GM18526 (cell line): ENCODE measurements around the gene CCNQ.

Experiments used
- POLR2A ChIP-seq: IDR thresholded peaks from 3 replicates; pipeline ENCODE4 v1.6.1; 2011; ENCODE audit not compliant: insufficient read length; ENCODE audit errors: extremely low read depth

The CCNQ gene

DNA sequence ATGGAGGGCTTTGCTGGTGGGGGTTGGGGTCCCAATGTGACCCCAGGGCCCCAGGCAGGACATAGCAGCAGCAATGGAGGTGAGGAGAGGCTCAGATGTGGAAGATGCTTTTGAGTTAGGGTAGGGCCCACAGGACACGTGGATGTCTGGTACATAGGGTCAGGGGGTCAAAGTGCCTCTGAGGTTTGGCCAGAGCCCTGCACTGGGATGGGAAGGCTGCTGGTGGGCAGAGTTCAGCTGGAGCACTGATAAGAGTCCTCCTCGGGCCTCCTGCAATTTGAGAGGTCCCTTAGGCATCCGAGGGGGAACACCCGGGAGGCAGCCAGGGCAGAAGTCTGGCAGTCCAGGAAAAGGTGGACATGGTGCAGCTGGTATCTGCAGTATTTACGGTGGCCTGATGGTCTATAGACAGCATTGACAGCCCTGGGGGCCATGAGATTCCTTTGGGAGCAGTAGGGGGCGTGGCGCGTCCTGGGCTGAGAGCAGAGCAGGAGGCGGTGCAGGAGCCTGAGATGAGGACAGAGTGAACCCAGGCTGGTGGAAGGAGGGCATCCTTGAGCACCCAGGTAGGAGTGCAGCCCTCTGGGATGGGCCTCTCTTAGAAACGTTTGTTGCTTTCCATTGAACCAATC, 22.6 kb downstream of the CCNQ start:
- TF ChIP-seq POLR2A = no peak

DNA sequence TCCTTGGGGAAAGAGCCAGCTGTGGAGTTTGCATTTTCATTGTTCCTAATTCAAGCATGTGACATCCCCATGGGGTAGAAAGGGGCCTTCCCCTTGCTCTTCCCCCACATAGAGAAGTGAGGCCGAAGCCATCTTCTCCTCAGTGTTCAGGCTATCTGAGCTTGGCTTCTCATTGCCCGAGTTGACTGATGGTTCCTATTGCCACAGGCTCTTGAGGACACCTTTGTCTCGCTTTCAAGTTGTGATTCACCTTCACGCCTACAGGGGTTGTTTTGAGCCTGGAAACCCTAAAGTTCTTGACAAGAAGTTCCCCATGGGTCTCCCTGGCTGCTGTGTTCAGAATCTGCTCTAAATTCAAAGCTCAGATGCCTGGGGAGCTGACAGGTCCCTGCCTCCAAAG, 25.0 kb downstream of the CCNQ start:
- no peak for TF ChIP-seq POLR2A

DNA sequence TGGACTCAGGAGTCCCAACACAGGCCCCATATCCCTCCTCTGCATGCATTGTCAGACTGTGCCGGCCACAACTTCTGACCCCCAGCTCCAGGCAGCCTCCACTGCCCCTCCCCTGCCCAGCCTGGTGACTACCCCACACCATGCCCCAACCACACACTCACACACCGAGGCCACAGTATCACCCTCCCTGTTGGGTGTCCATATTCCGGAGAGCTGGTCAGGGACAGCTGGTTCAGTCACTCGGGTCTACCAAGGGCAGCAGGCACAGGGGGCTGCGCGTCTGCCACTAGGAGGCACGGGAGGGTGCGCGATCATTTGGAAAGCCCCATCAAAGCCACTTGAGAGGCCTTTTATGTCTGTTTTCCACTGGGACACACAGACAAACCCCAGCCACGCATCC, 26.3 kb downstream of the CCNQ start:
- no peak for TF ChIP-seq POLR2A

DNA sequence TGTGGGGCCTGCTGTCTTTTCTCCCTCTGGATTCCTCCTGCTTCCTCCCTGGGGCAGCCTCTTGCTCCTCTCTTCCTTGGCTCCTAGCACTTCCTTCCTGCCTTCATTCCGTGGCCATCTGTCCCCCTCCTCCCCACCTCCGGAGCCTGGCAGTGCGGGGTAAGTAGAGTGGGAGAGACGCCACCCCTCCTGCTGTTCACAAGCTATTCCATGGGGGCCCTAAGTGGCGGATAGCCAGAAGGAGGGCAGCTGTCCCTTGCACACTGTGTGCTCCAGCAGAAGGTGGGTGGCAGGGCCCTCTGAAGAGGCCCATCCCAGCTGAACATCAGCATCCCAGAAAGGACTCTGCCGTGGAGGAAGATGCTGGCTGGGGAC, 27.4 kb downstream of the CCNQ start:
- TF ChIP-seq POLR2A = no peak

DNA sequence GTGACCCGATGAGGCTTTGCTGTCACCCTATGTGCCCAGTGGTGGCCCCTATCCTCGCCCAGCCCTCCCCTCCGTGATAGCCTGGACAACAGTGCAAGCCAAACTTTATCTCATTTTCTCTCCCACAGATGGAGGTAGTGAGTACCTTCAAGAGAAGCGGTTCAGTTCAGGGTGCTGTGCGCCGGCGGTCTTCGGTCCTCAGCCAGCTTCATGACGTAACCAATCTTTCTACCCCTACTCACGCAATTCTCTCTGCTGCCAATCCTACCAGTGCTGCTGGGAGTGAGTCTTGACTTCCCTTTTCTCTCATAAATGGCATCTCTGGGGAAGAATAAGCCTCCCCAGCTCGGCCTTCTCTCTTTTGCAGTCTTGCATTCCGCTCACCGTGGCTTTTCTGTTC, 29.5 kb downstream of the CCNQ start:
- no peak for TF ChIP-seq POLR2A

DNA sequence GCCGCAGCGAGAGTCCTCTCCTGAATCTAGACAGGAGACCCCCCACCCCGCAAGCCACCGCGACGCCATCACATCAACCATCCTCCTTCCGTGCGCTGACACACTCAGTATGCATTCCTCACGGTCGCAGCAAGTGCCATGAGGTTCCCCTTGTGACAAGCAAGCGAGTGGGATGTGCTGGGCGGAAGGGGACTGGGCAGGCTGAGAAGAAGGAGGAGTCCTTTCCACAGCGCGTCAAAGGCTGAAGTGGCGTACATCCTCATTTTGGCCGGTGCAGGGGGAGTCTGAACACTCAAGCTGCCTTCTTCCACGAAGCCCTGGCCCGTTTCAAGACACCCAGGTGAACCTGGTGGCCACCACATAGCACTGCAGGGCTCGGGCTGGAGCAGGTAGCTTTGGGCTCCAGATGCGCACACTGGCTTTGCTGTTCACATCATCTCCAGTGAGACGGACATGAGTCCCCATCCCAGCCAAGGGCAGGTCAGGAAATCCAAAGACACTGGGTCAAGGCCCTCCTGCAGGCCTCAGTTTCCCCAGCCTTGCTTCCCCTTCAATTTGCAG, 30.4 kb downstream of the CCNQ start:
- TF ChIP-seq POLR2A = no peak

DNA sequence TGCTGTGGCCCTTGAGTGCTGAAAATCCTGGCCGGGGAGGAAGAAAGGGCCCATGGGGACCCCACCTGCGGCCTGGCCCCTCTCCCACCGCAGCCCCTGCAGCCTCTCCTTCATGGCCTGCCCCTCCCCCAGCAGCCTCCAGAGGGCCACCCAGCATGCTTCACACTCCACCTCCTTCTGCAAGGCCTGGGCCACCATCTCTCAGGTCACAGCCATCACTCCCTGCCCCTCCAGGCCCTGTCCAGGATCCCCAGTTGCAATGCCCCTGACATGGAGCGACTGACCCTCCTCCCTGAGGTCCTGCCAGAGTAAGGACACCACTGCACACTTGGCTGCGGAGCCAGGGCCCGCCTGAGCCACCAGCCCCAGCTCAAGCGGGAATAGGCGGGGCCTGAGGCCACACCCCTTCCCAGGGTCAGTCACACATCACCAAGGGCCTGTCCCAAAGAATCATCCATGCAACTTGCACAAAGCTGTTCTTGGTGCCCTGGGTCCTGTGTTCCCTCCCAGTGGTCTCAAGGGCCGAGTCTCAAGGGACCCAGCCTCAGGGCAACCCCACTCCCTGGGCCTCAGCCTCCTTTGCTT, 32.9 kb downstream of the CCNQ start:
- no peak for TF ChIP-seq POLR2A

DNA sequence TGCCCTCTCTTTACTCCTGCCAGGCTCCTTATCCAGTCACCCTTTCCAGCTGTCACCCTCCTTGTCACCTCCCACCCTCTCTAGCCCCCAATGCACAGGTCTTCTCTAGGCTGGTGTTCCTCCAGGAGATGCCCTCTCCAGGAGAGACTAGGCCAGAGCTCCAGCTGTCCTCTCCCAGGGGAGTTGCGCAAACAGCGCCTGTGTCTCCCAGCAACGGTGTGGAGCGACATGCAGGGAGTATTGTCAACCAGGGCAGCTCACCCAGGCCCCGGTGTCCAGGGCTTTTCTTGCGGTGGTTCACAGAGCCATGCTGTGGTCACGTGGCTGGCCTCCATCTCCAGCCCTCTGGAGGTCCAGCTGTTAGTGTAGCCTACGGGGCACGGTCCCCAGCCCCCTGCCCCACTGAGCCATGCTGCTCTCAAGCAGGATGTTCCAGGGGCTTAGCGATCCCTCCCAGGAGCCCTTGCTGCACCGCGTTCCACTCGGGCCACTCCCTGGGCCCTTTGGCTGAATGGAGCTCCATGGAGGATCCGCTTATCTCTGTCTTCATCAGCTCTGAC, 34.8 kb downstream of the CCNQ start:
- TF ChIP-seq POLR2A = no peak

DNA sequence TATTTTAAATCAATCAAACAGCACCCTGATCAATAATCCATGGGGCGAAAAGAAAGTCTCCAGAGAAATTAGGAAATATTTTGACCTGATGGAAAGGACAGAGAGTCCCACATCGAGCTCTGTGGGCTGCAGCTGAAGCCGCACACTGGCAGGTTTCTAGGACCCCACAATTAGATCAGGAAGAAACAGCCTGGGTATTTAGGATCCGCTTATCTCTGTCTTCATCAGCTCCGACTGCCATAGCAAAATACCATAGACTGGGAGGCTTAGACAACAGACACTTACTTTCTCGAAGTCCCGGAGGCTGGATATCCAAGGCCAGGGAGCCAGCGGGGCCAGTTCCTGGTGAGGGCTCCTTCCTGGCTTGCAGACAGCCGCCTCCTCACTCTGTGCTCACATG, 36.4 kb downstream of the CCNQ start:
- TF ChIP-seq POLR2A = no peak

DNA sequence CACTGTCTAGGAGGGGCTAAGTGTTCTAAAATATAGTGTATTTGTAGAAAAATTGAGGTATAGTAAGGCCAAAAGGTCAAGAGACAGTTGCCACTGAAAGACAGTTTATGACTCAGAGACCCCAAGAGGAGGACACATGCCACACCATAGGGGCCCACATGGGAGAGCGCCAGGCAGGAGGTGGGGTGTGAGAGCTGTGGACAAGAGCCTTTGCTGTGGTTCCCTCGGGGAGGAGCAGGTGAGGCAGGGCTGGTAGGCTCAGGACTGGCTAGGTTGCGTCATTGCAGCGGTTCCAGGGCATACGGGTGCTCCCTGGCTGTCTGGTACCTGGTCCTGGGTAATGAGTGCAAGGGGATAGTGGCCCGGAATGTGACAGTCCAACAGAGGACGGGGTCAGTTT, 37.6 kb downstream of the CCNQ start:
- no peak for TF ChIP-seq POLR2A

DNA sequence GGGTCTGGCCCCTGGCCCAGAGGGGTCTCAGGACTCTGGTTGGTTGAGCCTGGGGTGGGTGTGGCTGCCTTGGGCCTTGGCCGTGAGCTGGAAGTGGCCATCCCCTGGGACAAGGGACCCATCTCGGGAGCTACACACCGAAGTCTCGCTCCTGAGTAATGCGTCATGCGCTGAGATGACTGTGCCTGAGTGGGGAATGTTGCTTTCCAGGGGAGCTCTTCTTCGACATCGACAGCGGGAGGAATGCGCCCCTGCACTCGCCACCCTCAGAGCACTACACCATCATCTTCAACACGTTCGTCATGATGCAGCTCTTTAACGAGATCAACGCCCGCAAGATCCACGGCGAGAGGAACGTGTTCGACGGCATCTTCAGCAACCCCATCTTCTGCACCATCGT, 38.5 kb downstream of the CCNQ start:
- no peak for TF ChIP-seq POLR2A

DNA sequence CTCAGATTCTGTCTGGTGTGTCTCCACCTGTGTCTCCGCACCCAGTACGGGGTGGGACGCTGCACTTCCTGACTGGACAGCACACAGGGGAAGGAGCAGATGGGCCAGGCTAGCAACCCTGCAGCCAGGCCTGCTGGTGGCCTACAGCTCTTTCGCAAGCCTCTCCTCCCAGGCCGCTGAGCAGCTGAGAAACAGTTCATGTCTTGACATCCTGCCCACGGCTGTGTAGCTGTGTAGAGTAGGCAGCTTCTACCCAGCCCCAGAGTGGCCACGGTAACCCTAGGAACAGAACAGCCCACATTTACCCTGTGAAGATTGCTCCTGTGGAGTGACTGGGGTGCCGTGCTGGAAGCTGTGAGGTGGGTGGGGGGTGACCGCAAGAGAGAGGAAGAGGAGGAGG, 38.9 kb downstream of the CCNQ start:
- no peak for TF ChIP-seq POLR2A

DNA sequence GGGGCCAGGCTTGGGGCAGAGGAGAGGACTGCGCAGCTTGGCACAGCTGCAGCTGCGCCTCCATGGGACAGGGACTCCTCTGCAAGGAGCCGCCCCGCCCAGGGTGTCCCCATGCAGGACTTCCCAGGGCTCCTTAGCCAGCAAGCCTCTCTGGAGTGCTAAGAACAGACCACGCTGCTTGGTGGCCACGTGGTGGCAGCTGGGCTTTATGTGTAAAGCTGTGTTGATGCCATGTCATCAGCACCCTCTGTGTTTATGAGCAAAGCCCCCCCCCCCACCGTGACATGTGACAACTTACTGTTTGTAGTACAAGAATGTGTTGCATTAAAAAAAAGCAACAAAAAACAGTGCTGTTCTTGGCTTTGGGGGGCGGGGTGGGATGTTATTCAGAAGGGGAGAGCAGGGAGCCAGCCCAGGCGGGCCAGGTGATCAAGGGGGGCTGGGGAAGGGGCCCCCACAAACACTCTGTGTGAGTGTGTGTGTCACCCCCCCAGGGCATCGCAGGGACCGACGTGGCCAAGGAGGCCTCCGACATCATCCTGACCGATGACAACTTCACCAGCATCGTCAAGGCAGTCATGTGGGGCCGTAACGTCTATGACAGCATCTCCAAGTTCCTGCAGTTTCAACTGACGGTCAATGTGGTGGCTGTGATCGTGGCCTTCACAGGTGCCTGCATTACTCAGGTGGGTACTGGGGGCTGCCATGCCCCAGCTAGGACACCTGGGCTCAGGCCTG, 41.2 kb downstream of the CCNQ start:
- TF ChIP-seq POLR2A = no peak

DNA sequence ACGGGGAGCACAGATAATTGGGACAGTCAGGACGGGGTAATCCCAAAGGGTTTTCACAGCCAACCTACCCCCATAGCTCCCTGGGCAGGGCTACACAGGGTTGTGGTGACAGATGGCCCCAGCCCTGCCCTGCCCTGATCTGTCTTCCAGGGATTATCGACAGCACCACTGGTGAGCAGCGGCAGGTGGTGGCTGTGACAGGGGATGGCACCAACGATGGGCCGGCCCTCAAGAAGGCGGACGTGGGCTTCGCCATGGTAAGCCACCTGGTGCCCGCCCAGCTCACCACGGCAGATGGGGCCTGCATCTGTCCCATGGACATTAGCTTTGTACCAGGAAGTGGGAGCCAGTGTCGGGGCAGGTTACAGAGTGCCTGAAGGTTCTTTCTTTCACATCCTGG, 42.2 kb downstream of the CCNQ start:
- TF ChIP-seq POLR2A = no peak

DNA sequence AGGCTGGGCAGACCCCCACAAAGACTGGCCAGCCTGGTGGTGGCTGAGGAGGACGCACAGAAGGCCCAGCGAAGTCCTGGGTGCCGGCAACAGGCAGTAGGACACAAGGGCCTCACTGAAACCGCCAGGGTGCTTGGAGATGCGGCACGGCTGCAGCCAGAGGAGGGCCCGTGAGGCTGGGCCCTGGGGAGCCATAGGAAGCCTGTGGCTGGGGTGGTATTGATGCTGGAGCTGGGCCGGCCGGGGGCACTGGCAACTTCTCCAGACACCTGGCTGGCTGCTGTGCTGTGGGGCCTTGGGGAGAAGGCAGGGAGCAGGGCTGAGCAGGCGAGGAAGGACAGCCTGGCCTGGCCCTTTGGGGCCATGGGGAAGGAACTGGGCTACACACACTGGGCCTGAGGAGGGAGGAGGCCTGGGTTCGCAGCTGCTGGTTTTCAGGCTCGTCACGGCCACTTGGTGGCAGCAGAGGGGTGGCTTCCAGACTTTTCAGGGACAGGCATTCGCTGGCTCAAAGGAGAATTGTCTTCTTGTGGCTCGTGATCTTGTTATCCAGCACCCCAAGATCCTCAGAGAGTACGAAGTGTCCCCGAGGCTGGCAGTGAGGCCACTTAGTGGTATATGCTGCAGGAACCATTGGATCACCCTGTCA, 44.3 kb downstream of the CCNQ start:
- TF ChIP-seq POLR2A = no peak

DNA sequence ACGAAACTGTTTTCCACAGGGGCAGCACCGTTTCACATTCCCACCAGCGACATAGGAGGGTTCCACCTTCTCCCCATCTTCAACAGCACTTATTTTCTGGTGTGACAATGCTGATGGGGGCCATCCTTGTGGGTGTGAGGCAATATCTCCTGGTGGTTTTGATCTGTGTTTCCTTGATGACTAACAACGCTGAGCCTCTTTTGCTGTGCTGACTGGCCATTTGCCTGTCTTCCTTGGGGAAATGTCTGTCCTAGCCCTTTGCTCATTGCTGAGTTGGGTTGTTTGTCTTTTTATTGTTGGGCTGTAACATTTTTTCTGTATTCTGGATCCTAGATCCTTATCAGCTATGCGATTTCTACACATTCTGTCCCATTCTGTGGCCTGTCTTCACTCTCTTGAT, 47.8 kb downstream of the CCNQ start:
- TF ChIP-seq POLR2A = no peak

DNA sequence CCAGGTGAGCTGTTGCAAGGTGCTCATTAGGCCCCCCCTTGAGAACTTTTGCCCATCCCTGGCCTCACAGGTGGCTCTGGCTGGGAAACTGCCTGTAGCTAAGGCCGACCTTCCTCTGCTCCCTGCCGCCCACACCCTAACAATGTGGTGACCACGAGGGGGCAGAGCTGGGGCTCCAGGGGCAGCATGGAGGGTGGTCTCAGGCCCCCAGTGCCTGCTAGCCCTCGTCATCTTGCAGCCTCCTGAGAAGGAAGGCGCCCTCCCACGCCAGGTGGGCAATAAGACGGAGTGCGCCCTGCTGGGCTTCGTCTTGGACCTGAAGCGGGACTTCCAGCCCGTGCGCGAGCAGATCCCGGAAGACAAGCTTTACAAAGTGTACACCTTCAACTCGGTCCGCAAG, 49.1 kb downstream of the CCNQ start:
- TF ChIP-seq POLR2A = no peak
